Measurements from ENCODE around the gene LMNB1. TPM values are rescaled to one million over a fixed set of nuclear protein-coding genes. Genes with fewer than 3 reads are reported as not detected.

The LMNB1 gene
- polyA plus RNA-seq, 1 experiment = 12.0 TPM

GRCh38 chr5:126871441-126871840 is 94.5 kb downstream of the LMNB1 start:
- Histone ChIP-seq H3K4me3 (ENCODE audit: low read depth, low read length) (no peak overlapping the region), H3K36me3 (ENCODE audit: control insufficient read depth, insufficient read depth, low read length) (no peaks in the 10 kb centered on the region), H3K27me3 (ENCODE audit: control insufficient read depth, insufficient read depth, low read length) (no peaks in the 10 kb centered on the region)
- ChIA-PET CTCF (no interaction called here), POLR2A (no interaction called here)
- DNase-seq (ENCODE audit: low read depth) = no peak
- TF ChIP-seq CTCF (IDR thresholded peaks at IDR 0.05; ENCODE audit: insufficient read depth, low read depth, low read length) = no peak

GRCh38 chr5:126872561-126873354 is 95.8 kb downstream of the LMNB1 start:
- Histone ChIP-seq H3K27me3 (ENCODE audit: control insufficient read depth, insufficient read depth, low read length) (no peaks in the 10 kb centered on the region), H3K36me3 (ENCODE audit: control insufficient read depth, insufficient read depth, low read length) (no peaks in the 10 kb centered on the region), H3K4me3 (ENCODE audit: low read depth, low read length) (no peak overlapping the region)
- POLR2A ChIA-PET = no interaction called here
- CTCF ChIA-PET = no interaction called here
- no peak for TF ChIP-seq CTCF (IDR thresholded peaks at IDR 0.05; ENCODE audit: insufficient read depth, low read depth, low read length)
- no peak for DNase-seq (ENCODE audit: low read depth)

GRCh38 chr5:126875303-126875785 is 98.4 kb downstream of the LMNB1 start:
- TF ChIP-seq CTCF (IDR thresholded peaks at IDR 0.05; ENCODE audit: insufficient read depth, low read depth, low read length) = no peak
- no peak for DNase-seq (ENCODE audit: low read depth)
- no peaks in the 10 kb centered on the region for H3K27me3 ChIP-seq (ENCODE audit: control insufficient read depth, insufficient read depth, low read length)
- POLR2A ChIA-PET = no interaction called here
- no peak overlapping the region for H3K4me3 ChIP-seq (ENCODE audit: low read depth, low read length)
- CTCF ChIA-PET = no interaction called here
- H3K36me3 ChIP-seq (ENCODE audit: control insufficient read depth, insufficient read depth, low read length) = no peaks in the 10 kb centered on the region

- Histone ChIP-seq H3K27me3 (ENCODE audit: control insufficient read depth, insufficient read depth, low read length) (no peaks in the 10 kb centered on the region), H3K36me3 (ENCODE audit: control insufficient read depth, insufficient read depth, low read length) (no peaks in the 10 kb centered on the region), H3K4me3 (ENCODE audit: low read depth, low read length) (no peak overlapping the region)
- no peak for TF ChIP-seq CTCF (IDR thresholded peaks at IDR 0.05; ENCODE audit: insufficient read depth, low read depth, low read length)
- ChIA-PET POLR2A (no interaction called here), CTCF (no interaction called here)
- DNase-seq (ENCODE audit: low read depth) = no peak
Measured at GRCh38 chr5:126877602-126878001, 100.7 kb downstream of the LMNB1 start.

GRCh38 chr5:126878085-126878484 is 101.1 kb downstream of the LMNB1 start:
- POLR2A ChIA-PET = no interaction called here
- no peaks in the 10 kb centered on the region for H3K27me3 ChIP-seq (ENCODE audit: control insufficient read depth, insufficient read depth, low read length)
- CTCF ChIA-PET = no interaction called here
- H3K36me3 ChIP-seq (ENCODE audit: control insufficient read depth, insufficient read depth, low read length) = no peaks in the 10 kb centered on the region
- no peak for DNase-seq (ENCODE audit: low read depth)
- no peak for TF ChIP-seq CTCF (IDR thresholded peaks at IDR 0.05; ENCODE audit: insufficient read depth, low read depth, low read length)
- no peak overlapping the region for H3K4me3 ChIP-seq (ENCODE audit: low read depth, low read length)
